Measurements from ENCODE around the gene TREML2. TPM values are rescaled to one million over a fixed set of nuclear protein-coding genes. Genes with fewer than 3 reads are reported as not detected.

TREML2 gene
- total RNA-seq, 1 donor from 2014 or later: not detected

DNA sequence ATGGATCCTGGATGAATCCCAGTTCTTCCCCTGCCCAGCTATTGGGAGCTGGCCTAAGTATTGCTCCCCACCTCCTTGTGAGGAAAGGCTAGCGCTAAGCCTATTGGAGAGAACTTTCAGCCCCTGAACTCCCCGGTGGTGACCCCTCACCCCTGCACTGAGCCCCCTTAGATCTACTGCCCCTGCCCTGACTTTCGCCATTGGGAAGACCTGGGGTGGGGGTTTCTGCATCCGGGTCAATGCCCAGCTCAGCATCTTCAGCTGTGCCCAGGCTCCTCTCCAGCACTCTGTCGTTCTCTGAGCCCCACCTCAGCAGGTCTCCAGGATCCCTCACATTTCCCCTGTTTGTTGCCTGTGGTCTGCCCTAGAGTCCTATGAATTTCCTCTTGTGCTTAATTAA lies 36.2 kb upstream of the TREML2 start:
- DNase-seq (ENCODE audit: low spot score in 2 of 2): no peak

GRCh38 chr6:41236276-41236675 lies 35.3 kb upstream of the TREML2 start:
- H3K27me3 ChIP-seq: no peaks in the 10 kb centered on the region
- no peak for DNase-seq (ENCODE audit: low spot score in 2 of 2)
- no peaks in the 10 kb centered on the region for H3K36me3 ChIP-seq
- no peak overlapping the region for H3K4me3 ChIP-seq
- TF ChIP-seq, protein P1, sequence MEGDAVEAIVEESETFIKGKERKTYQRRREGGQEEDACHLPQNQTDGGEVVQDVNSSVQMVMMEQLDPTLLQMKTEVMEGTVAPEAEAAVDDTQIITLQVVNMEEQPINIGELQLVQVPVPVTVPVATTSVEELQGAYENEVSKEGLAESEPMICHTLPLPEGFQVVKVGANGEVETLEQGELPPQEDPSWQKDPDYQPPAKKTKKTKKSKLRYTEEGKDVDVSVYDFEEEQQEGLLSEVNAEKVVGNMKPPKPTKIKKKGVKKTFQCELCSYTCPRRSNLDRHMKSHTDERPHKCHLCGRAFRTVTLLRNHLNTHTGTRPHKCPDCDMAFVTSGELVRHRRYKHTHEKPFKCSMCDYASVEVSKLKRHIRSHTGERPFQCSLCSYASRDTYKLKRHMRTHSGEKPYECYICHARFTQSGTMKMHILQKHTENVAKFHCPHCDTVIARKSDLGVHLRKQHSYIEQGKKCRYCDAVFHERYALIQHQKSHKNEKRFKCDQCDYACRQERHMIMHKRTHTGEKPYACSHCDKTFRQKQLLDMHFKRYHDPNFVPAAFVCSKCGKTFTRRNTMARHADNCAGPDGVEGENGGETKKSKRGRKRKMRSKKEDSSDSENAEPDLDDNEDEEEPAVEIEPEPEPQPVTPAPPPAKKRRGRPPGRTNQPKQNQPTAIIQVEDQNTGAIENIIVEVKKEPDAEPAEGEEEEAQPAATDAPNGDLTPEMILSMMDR (IDR thresholded peaks at IDR 0.05): no peak
- H3K4me1 ChIP-seq: no peaks in the 10 kb centered on the region
- intact Hi-C loops (cut with DNase I): no loop called here
- H3K27ac ChIP-seq: no peak overlapping the region
- no peaks in the 10 kb centered on the region for H3K9me3 ChIP-seq

More for the DNA sequence above, 36.2 kb upstream of the TREML2 start:
- Histone ChIP-seq H3K27ac (no peak overlapping the region), H3K9me3 (no peaks in the 10 kb centered on the region), H3K4me1 (no peaks in the 10 kb centered on the region), H3K4me3 (no peak overlapping the region), H3K36me3 (no peaks in the 10 kb centered on the region), H3K27me3 (no peaks in the 10 kb centered on the region)
- TF ChIP-seq, protein P1 (IDR thresholded peaks at IDR 0.05): no peak
- intact Hi-C loops (cut with DNase I): no loop called here

DNA sequence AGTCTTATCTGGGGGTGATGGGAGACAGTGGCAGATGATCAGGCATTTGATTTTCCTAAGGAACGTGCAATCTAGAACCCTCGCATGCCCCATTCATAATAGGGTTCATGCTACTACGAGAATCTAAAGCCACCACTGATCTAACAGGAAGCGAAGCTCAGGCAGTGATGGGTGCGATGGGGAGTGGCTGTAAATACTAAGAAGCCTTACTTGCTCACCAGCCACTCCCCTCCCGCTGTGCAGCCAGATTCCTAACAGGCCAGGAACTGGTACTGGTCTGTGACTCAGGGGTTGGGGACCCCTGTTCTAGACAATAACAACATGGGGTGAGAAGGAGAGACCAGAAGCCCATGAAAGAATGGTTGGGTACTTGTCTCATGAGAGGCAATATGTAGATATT lies 31.7 kb upstream of the TREML2 start:
- no peak overlapping the region for H3K4me3 ChIP-seq
- no peaks in the 10 kb centered on the region for H3K36me3 ChIP-seq
- H3K27ac ChIP-seq: no peak overlapping the region
- H3K4me1 ChIP-seq: no peaks in the 10 kb centered on the region
- no peaks in the 10 kb centered on the region for H3K9me3 ChIP-seq
- no peaks in the 10 kb centered on the region for H3K27me3 ChIP-seq
- intact Hi-C loops (cut with DNase I): no loop called here
- TF ChIP-seq, protein P1 (IDR thresholded peaks at IDR 0.05): no peak
- no peak for DNase-seq (ENCODE audit: low spot score in 2 of 2)

DNA sequence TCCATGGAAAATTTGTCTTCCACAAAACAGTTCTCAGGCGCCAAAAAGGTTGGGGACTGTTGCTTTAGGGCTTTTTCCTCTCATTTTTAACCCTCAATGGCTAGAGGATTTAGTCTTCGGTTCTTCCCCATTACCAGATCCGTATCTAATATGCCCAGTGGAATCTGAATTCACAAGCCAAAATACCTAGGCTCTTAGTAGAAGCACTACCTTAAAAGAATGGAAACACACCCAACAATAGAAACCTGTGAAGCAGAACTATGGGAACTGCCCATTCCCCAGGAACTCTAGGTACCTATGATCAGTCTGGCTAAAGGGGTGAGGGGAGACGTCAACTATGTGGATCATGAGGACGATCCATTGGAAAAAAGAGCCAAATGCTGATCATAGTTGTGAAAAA lies 30.3 kb upstream of the TREML2 start:
- H3K4me1 ChIP-seq: no peaks in the 10 kb centered on the region
- TF ChIP-seq, protein P1 (IDR thresholded peaks at IDR 0.05): no peak
- no peaks in the 10 kb centered on the region for H3K27me3 ChIP-seq
- H3K4me3 ChIP-seq: no peak overlapping the region
- DNase-seq (ENCODE audit: low spot score in 2 of 2): no peak
- no peaks in the 10 kb centered on the region for H3K9me3 ChIP-seq
- H3K36me3 ChIP-seq: no peaks in the 10 kb centered on the region
- intact Hi-C loops (cut with DNase I): no loop called here
- no peak overlapping the region for H3K27ac ChIP-seq

DNA sequence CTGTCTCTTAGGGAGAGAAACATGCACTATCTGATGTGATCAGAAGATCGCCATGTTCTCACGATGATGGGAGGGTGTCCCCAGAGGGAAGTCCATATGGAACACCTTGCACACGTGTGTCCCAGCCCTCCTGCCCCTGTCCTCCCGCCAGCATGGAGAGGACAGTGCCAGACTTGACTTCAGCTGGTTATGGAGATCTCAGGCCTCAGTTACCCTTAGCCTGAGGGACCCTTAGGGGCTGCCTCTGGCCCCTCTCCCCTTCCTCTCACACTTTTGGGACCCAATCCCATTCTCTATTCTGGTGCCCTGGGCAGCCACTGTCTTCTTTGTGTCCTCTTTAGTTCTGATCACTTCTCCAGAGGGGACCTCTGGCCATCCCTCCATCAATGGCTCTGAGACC lies 28.8 kb upstream of the TREML2 start:
- Histone ChIP-seq H3K4me3 (no peak overlapping the region), H3K4me1 (no peaks in the 10 kb centered on the region), H3K27me3 (no peaks in the 10 kb centered on the region), H3K27ac (no peak overlapping the region), H3K9me3 (no peaks in the 10 kb centered on the region), H3K36me3 (no peaks in the 10 kb centered on the region)
- TF ChIP-seq, protein P1 (IDR thresholded peaks at IDR 0.05): no peak
- DNase-seq (ENCODE audit: low spot score in 2 of 2): no peak
- intact Hi-C loops (cut with DNase I): no loop called here

DNA sequence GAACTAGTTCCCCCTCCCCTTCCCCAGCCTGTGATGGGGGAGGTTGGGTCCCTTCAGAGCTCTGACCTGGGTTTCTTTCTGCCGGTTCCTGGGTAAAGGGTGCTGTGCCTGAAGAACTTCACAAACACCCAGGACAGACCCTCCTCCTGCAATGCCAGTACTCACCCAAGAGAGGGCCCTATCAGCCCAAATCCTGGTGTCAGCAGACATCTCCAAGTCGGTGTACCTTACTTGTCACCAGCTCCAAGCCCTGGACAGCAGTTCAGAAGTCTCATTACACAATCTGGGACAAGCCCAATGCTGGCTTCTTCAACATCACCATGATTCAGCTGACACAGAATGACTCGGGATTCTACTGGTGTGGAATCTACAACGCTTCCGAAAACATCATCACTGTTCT lies 27.7 kb upstream of the TREML2 start:
- Histone ChIP-seq H3K9me3 (no peaks in the 10 kb centered on the region), H3K36me3 (no peaks in the 10 kb centered on the region), H3K27ac (no peak overlapping the region), H3K27me3 (no peaks in the 10 kb centered on the region), H3K4me1 (no peaks in the 10 kb centered on the region), H3K4me3 (no peak overlapping the region)
- TF ChIP-seq, protein P1 (IDR thresholded peaks at IDR 0.05): no peak
- DNase-seq (ENCODE audit: low spot score in 2 of 2): no peak
- intact Hi-C loops (cut with DNase I): no loop called here

Measured in ascending aorta (tissue), 2 donors.